GM12892 (cell line): Measurements from ENCODE around the gene HOXD8.

Experiments used
- POLR2A ChIP-seq: IDR thresholded peaks from 2 replicates; pipeline ENCODE4 v1.6.1; 2011; ENCODE audit warnings: low read depth, low read length, control low read depth
- POLR2AphosphoS5 ChIP-seq: IDR thresholded peaks from 2 replicates; pipeline ENCODE4 v1.6.1; 2011; ENCODE audit warnings: low read depth, low read length, control low read depth
- TAF1 ChIP-seq: IDR thresholded peaks from 2 replicates; pipeline ENCODE4 v1.6.1; 2011; ENCODE audit warnings: low read depth, mild to moderate bottlenecking, control low read depth, low read length, borderline replicate concordance

DNA sequence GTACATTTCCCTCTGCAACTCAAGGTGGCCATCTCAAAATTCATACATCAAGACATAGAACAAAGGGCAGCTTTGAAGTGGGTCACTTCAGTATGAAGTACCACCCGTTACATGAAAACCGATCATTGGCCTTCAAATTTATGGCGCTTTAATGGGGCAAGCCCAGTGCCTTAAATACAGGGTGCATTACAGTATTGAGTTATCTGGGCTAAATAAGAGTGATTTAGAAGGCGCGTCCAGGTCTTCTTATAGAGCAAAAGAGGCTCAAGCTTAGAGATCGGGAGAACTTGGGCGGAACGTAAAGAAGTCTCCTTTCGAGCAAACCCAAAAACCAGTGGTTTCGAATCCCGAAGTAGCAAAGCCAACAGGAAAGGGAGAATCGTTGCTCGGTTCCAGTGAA lies 34.7 kb downstream of the HOXD8 start:
- no peak for TF ChIP-seq POLR2A
- TF ChIP-seq POLR2AphosphoS5, result no peak
- no peak for TF ChIP-seq TAF1
